Keratinocyte (primary cell): Measurements from ENCODE around the gene SI. TPM values are rescaled to one million over a fixed set of nuclear protein-coding genes. Genes with fewer than 3 reads are reported as not detected.

Experiments
- DNase-seq: peaks from one replicate; pipeline ENCODE4 v3.0.0-alpha.2; 2011; ENCODE audit warnings: low read depth, missing footprints, low spot score
- FAIRE-seq: peaks from 2 replicates; lab custom pipeline; 2011; peaks lifted over from hg19 to GRCh38; lab: Jason Lieb, UNC
- H2AFZ ChIP-seq: 2 replicates; pipeline ENCODE4 v1.6.0; 2012; ENCODE audit warnings: low read length, control low read depth, inconsistent platforms; ENCODE audit not compliant: control insufficient read depth
- H3K27ac ChIP-seq: 2 replicates; pipeline ENCODE4 v1.5.1; 2011; ENCODE audit warnings: low read length; ENCODE audit not compliant: control insufficient read depth, insufficient read depth
- H3K27me3 ChIP-seq: 3 replicates; pipeline ENCODE4 v1.6.0; 2011; ENCODE audit warnings: low read length; ENCODE audit not compliant: control insufficient read depth, insufficient read depth; ENCODE audit errors: extremely low read depth
- H3K36me3 ChIP-seq, 2 experiments: 2 replicates in 1 of 2; 3 replicates in 1 of 2; pipeline ENCODE4 v1.5.1; 2011; ENCODE audit warnings: low read length in 2 of 2, mild to moderate bottlenecking in 1 of 2; ENCODE audit not compliant: control insufficient read depth in 2 of 2, insufficient read depth in 2 of 2; ENCODE audit errors: extremely low read depth in 1 of 2
- H3K4me1 ChIP-seq: 3 replicates; pipeline ENCODE4 v1.5.1; 2011; ENCODE audit warnings: low read length; ENCODE audit not compliant: control insufficient read depth, insufficient read depth; ENCODE audit errors: extremely low read depth
- H3K4me2 ChIP-seq: 3 replicates; pipeline ENCODE4 v1.6.0; 2011; ENCODE audit warnings: low read depth, low read length; ENCODE audit not compliant: control insufficient read depth, insufficient read depth; ENCODE audit errors: extremely low read depth
- H3K4me3 ChIP-seq, 3 experiments: fragments of 200-600 bp in 1 of 3; sonication (generic) in 1 of 3; 2 replicates in 2 of 3; 3 replicates in 1 of 3; pipeline ENCODE4 v1.5.1; 2011 to 2016; ENCODE audit warnings: low read length in 3 of 3, mild to moderate bottlenecking in 3 of 3, control low read depth in 2 of 3, inconsistent platforms in 1 of 3, low read depth in 1 of 3, mixed read lengths in 1 of 3, mixed run types in 1 of 3, moderate library complexity in 1 of 3; ENCODE audit not compliant: control insufficient read depth in 2 of 3, insufficient read depth in 2 of 3; ENCODE audit errors: extremely low read depth in 1 of 3
- H3K79me2 ChIP-seq: 2 replicates; pipeline ENCODE4 v1.6.0; 2012; ENCODE audit warnings: low read length; ENCODE audit not compliant: control insufficient read depth, insufficient read depth
- H3K9ac ChIP-seq: 3 replicates; pipeline ENCODE4 v1.6.0; 2011; ENCODE audit warnings: low read length; ENCODE audit not compliant: control insufficient read depth, insufficient read depth; ENCODE audit errors: extremely low read depth
- H3K9me1 ChIP-seq: 3 replicates; pipeline ENCODE4 v1.6.0; 2011; ENCODE audit warnings: low read length; ENCODE audit not compliant: control insufficient read depth, insufficient read depth; ENCODE audit errors: extremely low read depth
- H3K9me3 ChIP-seq: 2 replicates; pipeline ENCODE4 v1.5.1; 2012; ENCODE audit warnings: low read depth, low read length; ENCODE audit not compliant: control insufficient read depth
- H4K20me1 ChIP-seq: 3 replicates; pipeline ENCODE4 v1.6.0; 2011; ENCODE audit warnings: low read length; ENCODE audit not compliant: control insufficient read depth, insufficient read depth; ENCODE audit errors: extremely low read depth
- CTCF ChIP-seq, 3 experiments: IDR thresholded peaks in 1 of 3; conservative IDR thresholded peaks in 1 of 3; optimal IDR thresholded peaks in 1 of 3; 2 replicates in 2 of 3; 3 replicates in 1 of 3; pipeline versions ENCODE3 to v1.5.1; 2011; ENCODE audit warnings: low read length in 3 of 3, mild to moderate bottlenecking in 3 of 3, moderate library complexity in 2 of 3, control low read depth in 1 of 3, inconsistent platforms in 1 of 3; ENCODE audit not compliant: insufficient read depth in 2 of 3; ENCODE audit errors: extremely low read depth in 1 of 3
- EZH2 ChIP-seq: IDR thresholded peaks from one replicate; pipeline ENCODE4 v1.6.1; 2012; ENCODE audit warnings: inconsistent platforms, mild to moderate bottlenecking, low read length, moderate library complexity
- dilution Hi-C: fragments of 300-500 bp; cut with MboI; formaldehyde crosslinking; loops from one replicate; pipeline ENCODE4 v1.7.0; 2020; ENCODE audit warnings: low sequenced_read_pairs; ENCODE audit not compliant: extremely low pct_ligation_motif_present
- polyA plus RNA-seq, 5 experiments: library from polyadenylated mRNA; depleted of rRNA in 3 of 5; stranded (reverse) in 3 of 5; stranded (forward) in 1 of 5; unstranded in 1 of 5; fragments of >200 nt; gene quantifications; 1 replicate in 1 of 5; 2 replicates in 3 of 5; 3 replicates in 1 of 5; pipeline versions ENCODE4 v1.2.1 to v1.2.3, GENCODE V29; 2011 to 2012; ENCODE audit warnings: missing spikeins in 2 of 5, low read depth in 1 of 5, low replicate concordance in 1 of 5

SI gene
- polyA plus RNA-seq, 1 donor (not counting 4 experiments of a cell fraction or from before 2014, with no cell fraction given) = not detected

- DNase-seq (no peak), FAIRE-seq (no peak)
- no peaks in the 10 kb centered on the region for H3K4me1 ChIP-seq
- H4K20me1 ChIP-seq = no peaks in the 10 kb centered on the region
- no peaks in the 10 kb centered on the region for H3K9me3 ChIP-seq
- H3K27me3 ChIP-seq = no peaks in the 10 kb centered on the region
- no peaks in the 10 kb centered on the region for H3K9me1 ChIP-seq
- H2AFZ ChIP-seq = no peak overlapping the region
- H3K4me3 ChIP-seq = no peak overlapping the region
- no peaks in the 10 kb centered on the region for H3K36me3 ChIP-seq
- TF ChIP-seq EZH2 (no peak), CTCF (optimal IDR thresholded peaks at IDR 0.05 in 1 of 3, IDR thresholded peaks at IDR 0.05 in 1 of 3, conservative IDR thresholded peaks at IDR 0.05 in 1 of 3; ENCODE audit: extremely low read depth in 1 of 3, insufficient read depth in 2 of 3, low read length in 3 of 3) (no peak)
- H3K27ac ChIP-seq = no peak overlapping the region
- H3K4me2 ChIP-seq = no peak overlapping the region
- H3K79me2 ChIP-seq = no peaks in the 10 kb centered on the region
- no peak overlapping the region for H3K9ac ChIP-seq
- dilution Hi-C loops = no loop called here
These were observed 33.1 kb upstream of the SI start for GRCh38 chr3:165111401-165111800.

GRCh38 chr3:165103616-165104015 is 25.3 kb upstream of the SI start:
- H3K36me3 ChIP-seq = no peaks in the 10 kb centered on the region
- FAIRE-seq = no peak
- no peak overlapping the region for H3K4me2 ChIP-seq
- H2AFZ ChIP-seq = no peak overlapping the region
- no peaks in the 10 kb centered on the region for H3K79me2 ChIP-seq
- H3K27me3 ChIP-seq = no peaks in the 10 kb centered on the region
- H4K20me1 ChIP-seq = no peaks in the 10 kb centered on the region
- no peak for DNase-seq
- H3K27ac ChIP-seq = no peak overlapping the region
- H3K4me3 ChIP-seq = no peak overlapping the region
- TF ChIP-seq CTCF (optimal IDR thresholded peaks at IDR 0.05 in 1 of 3, IDR thresholded peaks at IDR 0.05 in 1 of 3, conservative IDR thresholded peaks at IDR 0.05 in 1 of 3; ENCODE audit: extremely low read depth in 1 of 3, insufficient read depth in 2 of 3, low read length in 3 of 3) (no peak), EZH2 (no peak)
- no peak overlapping the region for H3K9ac ChIP-seq
- dilution Hi-C loops = no loop called here
- no peaks in the 10 kb centered on the region for H3K9me1 ChIP-seq
- H3K4me1 ChIP-seq = no peaks in the 10 kb centered on the region
- no peaks in the 10 kb centered on the region for H3K9me3 ChIP-seq
